Islet of Langerhans (tissue), 1 donor: ENCODE measurements around the gene NPDC1.
"Not testable (repeated sequence)": the region's sequence is repeated elsewhere in the genome, so short reads cannot be mapped to it uniquely, and the experiment has no call there.

Experiments
- FAIRE-seq: peaks from one replicate; lab custom pipeline; 2011; peaks lifted over from hg19 to GRCh38; lab: Jason Lieb, UNC

NPDC1 gene

GRCh38 chr9:137038916-137039315 lies 7.1 kb downstream of the NPDC1 start:
- FAIRE-seq, result no peak

GRCh38 chr9:137037483-137037882 lies 8.5 kb downstream of the NPDC1 start:
- no peak for FAIRE-seq

DNA sequence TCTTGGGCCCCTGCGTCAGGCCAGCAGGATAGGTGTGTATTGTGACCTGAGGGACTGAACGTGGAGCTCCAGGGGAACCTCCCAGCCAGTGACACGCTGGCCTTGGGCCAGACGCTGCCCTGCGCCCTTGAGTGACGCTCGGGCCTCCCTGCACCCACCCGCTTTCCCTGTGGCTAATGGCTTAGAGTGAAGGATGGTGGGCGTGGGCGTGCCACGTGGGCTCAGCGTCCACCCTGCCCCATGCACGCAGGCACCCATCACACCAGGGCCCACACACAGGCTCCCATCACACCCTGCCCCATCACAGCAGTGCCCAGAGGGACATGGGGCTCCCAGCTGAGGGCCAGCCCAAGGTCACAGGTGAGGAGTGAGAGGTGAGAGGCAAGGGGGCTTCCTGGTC lies 8.9 kb downstream of the NPDC1 start:
- no peak for FAIRE-seq

- FAIRE-seq, result no peak
Observed at GRCh38 chr9:137035937-137036336, 10.0 kb downstream of the NPDC1 start.

DNA sequence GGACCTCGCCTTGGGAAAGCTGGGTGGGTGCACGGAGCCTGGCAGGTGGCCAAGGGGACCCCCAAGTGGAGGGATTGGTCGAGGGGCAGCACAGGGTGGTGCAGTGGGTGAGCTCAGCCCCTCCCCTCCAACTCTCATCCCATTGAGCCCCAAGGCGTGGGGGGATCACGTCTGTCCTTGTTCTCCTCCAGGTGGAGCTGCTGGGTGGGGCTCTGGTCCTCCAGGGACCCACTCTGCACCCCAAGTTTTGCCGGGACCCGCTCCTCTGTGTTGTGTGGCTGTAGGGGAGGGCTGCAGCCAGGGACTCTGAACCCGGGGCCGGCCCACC lies 10.5 kb downstream of the NPDC1 start:
- no peak for FAIRE-seq

DNA sequence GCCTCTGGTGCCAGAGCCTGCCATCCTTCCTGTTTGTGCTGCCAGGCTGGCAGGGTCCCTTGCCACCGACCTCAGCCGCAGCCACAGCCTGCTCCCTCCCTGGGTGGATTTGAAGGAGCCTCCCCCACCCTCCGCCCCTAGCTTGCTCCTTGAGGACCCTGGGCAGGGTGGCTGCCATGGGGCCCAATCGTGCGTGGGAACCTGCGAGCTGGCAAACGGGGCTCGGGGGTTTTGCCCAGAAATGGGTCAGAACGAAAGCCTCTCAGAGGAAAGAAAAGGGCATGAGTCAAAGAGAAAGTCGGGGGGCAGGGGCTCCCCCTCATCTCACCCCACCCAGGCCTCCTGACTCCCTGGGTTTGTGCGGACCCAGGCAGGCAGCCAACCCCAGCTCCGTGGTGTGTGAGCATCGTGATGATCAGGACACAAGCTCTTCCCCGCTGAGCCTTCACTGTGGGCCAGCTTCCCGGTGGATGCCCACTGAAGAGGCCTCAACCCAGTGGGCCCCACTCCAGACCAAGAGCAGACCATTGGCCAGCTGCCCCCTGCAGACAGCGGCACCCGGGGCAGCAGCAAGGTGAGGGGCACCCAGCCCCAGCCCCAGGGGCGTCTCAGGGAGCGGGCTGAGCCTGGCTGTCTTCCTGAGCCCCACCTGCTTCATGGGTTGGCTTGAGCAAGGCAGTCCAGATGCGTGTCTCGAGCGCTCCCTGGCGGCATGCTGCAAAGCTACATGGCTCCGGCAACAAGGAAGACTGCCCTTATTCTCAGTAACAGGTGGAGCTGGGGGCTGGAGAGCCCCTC lies 11.1 kb downstream of the NPDC1 start:
- no peak for FAIRE-seq

GRCh38 chr9:137034039-137034708 lies 11.8 kb downstream of the NPDC1 start:
- FAIRE-seq, result no peak

DNA sequence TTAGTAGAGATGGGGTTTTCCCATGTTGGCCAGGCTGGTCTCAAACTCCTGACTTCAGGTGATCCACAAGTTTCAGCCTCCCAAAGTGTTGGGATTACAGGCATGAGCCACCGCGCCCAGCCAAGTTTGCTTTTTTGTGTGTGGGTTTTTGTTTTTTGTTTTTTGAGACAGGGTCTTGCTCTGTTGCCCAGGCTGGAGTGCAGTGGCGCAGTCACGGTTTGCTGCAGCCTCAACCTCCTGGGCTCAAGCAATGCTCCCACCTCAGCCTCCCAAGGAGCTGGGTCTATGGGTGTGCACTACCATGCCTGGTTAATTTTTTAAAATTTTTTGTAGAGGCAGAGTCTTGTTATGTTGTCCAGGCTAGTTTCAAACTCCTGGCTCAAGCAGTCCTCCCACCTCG lies 12.5 kb downstream of the NPDC1 start:
- not testable (repeated sequence) for FAIRE-seq

GRCh38 chr9:137032858-137033257 lies 13.1 kb downstream of the NPDC1 start:
- FAIRE-seq, result no peak

DNA sequence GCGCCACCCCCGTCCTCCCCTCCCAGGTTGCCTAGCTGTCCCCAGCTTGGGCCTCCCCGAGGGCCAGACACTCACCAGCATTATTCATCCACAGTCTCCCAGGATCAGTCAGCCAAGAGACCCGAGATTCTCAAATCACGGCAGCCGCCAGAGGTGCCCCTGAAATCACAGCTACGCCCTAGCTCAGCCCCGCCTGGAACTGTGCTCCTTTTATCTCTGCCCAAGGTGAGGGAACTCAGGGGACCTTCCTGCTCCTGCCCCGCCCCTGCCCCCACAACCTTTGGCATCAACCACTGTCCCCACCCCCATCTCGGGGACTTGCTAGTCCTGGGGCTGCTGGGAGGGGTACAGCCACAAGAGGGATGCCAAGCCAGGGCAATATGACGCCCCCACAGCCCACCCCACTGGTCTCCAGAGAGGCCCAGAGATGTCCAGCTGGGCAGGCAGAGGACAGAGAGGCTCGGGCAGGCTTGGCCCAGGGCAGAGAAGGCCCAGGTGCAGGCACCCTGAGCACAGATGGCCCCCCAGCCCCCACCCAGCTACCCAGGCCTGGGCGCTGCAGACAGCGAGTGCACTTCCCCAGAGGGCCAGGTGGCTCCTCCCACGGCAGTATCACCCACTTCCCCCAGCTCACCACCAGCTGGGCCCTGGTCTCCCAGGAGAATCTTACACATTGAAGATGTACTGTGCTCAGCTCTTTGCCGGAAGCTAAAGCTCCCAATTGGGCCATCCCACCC lies 13.9 kb downstream of the NPDC1 start, which contains the start of gene FUT7:
Gene FUT7 (minus strand): TSS at position 185 of the 737 bp plus-strand sequence. CDS start 97 bp downstream, at position 88.
- FAIRE-seq, result no peak

- no peak for FAIRE-seq
Observed at GRCh38 chr9:137030538-137031527, 15.1 kb downstream of the NPDC1 start.

GRCh38 chr9:137030006-137030405 lies 16.0 kb downstream of the NPDC1 start:
- FAIRE-seq, result no peak

DNA sequence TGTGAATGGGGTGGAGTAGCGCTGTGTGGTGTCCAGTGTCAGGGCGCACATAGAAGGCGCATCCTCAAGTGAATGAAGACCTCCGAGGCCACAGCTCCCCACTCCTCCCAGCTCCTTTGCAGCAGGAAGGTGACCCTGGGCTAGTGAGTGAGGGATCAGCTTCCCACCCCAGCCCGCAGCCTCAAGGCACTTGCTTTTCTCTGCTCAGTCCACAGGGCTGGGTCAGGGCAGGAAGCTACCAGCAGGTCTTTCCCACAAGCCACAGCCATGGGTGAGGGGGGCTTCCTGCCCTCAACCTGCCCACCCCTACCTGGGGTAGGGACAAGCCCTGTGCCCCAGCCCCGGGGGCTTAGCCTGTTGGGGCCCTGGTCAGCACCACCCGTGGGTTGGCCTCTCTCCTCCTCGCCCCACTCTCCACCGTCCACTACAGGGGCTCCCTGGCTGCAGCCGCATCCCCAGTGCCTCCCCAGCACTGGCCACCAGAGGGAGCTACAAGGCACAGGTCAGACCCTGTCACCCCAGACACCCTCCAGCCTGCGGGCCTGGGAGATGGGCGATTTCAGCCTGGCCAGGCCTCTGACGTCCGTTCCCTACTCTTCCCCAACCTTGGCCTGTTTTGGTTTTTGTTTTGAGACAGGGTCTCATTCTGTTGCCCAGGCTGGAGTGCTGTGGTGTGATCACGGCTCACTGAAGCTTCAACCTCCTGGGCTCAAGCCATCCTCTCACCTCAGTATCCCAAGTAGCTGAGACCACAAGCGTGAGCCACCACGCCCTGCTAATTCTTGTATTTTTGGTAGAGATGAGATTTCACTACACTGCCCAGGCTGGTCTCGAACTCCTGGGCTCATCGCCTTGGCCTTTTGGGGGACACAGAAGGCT lies 16.7 kb downstream of the NPDC1 start:
- FAIRE-seq, result no peak

DNA sequence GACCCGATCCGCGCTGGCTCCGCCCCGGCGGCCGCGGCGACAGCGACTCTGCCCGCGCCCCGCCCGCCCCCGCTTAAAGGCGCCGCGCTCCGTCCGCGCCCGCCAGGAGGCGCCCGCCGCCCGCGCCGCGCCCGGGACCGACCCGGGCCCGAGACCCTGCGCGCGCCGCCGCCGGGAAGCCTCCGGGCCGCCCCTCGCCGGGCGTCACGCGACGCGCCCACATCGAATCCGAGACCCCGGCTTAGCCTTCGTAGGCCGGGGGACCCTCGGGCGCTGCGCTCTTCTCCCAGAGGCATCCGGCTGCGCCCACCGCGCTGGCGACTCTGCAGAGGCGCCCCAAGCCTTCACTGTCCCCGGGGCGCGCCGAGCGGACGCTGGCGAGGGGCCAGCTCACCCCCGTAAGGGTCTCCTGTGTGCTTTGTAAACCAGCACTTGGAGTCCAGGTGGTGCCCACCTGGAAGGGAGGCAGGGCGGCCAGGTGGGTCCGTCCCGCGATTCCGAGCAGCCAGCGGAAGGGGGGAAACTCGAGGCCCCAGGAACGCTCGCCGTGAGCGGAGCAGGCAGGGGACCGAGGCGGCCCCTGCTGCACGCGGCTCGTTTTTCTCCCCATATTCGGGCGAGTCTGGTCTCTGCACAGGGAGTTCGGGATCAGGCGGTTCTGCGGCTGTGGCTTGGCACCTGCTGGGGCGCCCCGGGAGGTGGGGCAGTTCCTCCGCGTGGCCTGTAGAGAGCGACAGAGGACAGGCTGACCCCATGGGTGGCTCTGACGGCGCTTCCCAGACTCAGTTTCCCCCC lies 17.5 kb downstream of the NPDC1 start:
- no peak for FAIRE-seq

- FAIRE-seq, result no peak
Observed at GRCh38 chr9:137027369-137028262, 18.4 kb downstream of the NPDC1 start, which contains the start of gene ABCA2. TSS of gene ABCA2 (minus strand) at chr9:137028237. CDS start at chr9:137028140, 97 bp downstream.

DNA sequence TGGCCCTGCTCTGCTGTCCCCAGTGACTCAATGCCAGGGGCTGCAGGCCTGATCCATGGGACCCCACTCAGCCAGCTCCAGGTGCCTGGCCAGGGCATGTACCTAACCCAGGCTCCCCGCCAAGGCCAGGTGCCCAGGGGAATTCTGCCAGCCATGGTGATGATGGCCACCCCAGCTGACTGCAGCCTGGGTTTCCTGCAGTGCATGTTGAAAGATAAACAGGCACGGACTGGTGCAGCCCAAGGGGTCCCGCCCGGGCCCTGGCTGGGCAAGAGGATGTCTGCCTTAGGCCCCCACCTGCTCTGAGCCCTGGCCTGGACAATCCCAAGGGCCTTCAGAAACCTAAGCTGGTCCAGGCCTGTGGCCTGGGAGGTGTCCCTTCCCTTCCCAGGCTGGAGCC lies 19.1 kb downstream of the NPDC1 start:
- no peak for FAIRE-seq

DNA sequence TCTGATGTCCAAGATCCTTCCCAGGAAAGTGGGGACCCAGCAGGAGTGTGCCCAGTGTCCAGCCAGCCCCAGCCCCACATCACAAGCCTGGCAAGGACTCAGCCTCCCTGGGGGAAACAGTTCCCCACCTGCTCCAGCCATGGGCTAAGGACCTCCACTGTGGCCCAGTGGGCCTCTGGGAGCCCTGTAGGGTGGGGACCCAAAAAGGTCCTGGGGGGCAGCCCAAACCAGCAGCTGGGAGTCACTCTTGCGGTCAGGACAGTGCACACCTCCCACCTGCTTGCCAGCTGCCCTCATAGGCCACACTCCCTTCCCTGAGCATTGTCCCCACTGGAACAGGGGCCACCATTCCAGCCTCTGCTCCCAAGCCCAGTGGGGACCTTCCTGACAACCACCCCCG lies 19.6 kb downstream of the NPDC1 start:
- FAIRE-seq, result no peak

DNA sequence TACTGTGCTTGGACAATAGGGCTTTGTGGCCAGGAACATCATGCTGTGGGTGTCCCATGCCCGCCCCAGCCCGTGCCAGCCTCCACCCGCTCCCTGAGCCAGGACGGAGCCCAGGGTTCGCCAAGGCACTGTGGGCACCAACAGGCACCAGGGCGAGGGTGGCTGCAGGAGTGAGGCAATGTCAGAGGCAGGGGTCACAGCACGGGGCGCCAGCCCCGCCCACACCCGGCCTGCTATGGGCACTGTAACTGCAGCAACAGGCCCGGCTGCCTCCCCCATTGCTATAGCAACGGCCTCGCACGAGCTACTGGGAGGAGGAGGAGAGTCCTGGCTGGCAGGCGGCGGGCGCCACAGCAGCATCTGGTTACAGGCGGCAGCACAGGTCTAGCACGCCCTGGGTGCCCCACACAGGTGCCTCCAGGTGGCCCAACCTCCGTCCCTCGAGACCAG lies 20.4 kb downstream of the NPDC1 start:
- no peak for FAIRE-seq

DNA sequence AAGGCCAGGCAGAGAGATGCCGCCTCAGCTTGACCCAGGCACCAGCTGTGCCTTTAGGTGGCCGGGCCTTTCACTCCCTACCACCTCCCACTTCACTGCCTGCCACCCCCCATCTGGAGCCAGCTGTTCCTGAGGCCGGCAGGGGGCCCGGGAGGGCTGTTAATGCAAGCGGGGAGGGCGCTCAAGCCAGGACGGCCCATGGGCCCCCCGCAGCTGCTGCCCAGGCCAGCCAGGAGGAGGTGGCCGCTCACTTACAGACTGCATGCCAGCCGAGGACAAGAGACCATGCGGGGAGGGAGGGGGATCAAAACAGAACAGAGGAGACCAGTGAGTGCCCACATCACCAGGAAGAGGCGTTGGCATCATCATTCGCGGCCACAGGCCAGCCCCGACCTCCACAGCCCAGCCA lies 22.4 kb downstream of the NPDC1 start:
- FAIRE-seq, result no peak
